Measurements from ENCODE around the gene CCDC112. TPM values are rescaled to one million over a fixed set of nuclear protein-coding genes. Genes with fewer than 3 reads are reported as not detected.

CCDC112 gene
- polyA plus RNA-seq, 1 donor (not counting 4 experiments of a cell fraction or from before 2014, with no cell fraction given) = 4.0 TPM

DNA sequence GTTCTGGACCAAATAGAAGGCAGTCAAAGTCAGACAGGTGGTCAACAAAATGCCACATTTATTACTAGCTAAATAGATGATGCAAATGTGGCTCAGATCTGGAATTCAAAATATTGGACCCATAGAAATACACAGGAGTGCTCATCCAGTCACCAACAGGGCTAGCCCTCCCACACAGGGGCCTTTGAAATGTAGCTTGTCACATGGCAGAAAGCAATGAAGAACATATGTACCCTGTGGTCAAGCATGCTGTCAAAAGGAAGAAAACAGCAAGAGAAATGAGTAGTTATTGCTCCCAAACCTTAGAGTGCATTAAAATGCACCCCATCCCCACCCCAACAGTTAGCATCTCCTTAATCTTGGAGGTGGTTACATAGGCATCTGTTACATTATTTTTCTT, 20.9 kb upstream of the CCDC112 start:
- no peak overlapping the region for H3K4me3 ChIP-seq (ENCODE audit: control insufficient read depth in 2 of 3, extremely low read depth in 1 of 3, insufficient read depth in 2 of 3, low read depth in 1 of 3, low read length in 3 of 3)
- no peaks in the 10 kb centered on the region for H3K36me3 ChIP-seq (ENCODE audit: control insufficient read depth in 2 of 2, extremely low read depth in 1 of 2, insufficient read depth in 2 of 2, low read length in 2 of 2)
- no peak overlapping the region for H3K27ac ChIP-seq (ENCODE audit: control insufficient read depth, insufficient read depth, low read length)
- no peaks in the 10 kb centered on the region for H3K79me2 ChIP-seq (ENCODE audit: control insufficient read depth, insufficient read depth, low read length)
- peaks cover 6% of the 10 kb centered on the region for H3K4me1 ChIP-seq (ENCODE audit: control insufficient read depth, extremely low read depth, insufficient read depth, low read length)
- H3K9ac ChIP-seq (ENCODE audit: control insufficient read depth, extremely low read depth, insufficient read depth, low read length) = no peak overlapping the region
- no peak overlapping the region for H2AFZ ChIP-seq (ENCODE audit: control insufficient read depth, low read length)
- no peaks in the 10 kb centered on the region for H3K27me3 ChIP-seq (ENCODE audit: control insufficient read depth, extremely low read depth, insufficient read depth, low read length)
- dilution Hi-C loops (cut with MboI; ENCODE audit: extremely low pct_ligation_motif_present, low sequenced_read_pairs) = no loop called here
- DNase-seq (ENCODE audit: low read depth, low spot score) (no peak), FAIRE-seq (no peak)
- H3K4me2 ChIP-seq (ENCODE audit: control insufficient read depth, extremely low read depth, insufficient read depth, low read depth, low read length) = no peak overlapping the region
- no peaks in the 10 kb centered on the region for H3K9me3 ChIP-seq (ENCODE audit: control insufficient read depth, low read depth, low read length)
- no peaks in the 10 kb centered on the region for H3K9me1 ChIP-seq (ENCODE audit: control insufficient read depth, extremely low read depth, insufficient read depth, low read length)
- H4K20me1 ChIP-seq (ENCODE audit: control insufficient read depth, extremely low read depth, insufficient read depth, low read length) = no peaks in the 10 kb centered on the region
- TF ChIP-seq EZH2 (IDR thresholded peaks at IDR 0.05; ENCODE audit: low read length) = no peak

DNA sequence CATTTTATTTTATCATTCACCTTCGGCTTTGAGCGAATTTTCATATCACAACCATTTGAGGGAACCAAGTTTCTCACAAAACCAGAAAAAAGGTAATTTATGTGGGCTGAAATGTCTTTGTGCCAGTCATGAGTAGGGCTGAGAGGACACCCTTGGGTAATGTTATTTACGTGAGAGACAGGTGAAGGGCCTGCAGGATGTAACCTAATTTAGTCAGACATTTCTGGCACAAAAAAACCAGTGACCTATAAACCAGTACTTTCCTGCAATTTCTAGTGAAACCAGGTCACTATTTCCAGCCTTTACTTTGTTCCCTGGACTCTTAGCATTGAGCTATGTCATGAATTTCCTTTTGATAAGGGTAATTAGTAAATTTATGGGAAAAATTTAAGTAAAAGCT, 17.2 kb upstream of the CCDC112 start:
- Histone ChIP-seq H4K20me1 (ENCODE audit: control insufficient read depth, extremely low read depth, insufficient read depth, low read length) (no peaks in the 10 kb centered on the region), H3K27ac (ENCODE audit: control insufficient read depth, insufficient read depth, low read length) (no peak overlapping the region), H3K4me3 (ENCODE audit: control insufficient read depth in 2 of 3, extremely low read depth in 1 of 3, insufficient read depth in 2 of 3, low read depth in 1 of 3, low read length in 3 of 3) (no peak overlapping the region), H3K4me2 (ENCODE audit: control insufficient read depth, extremely low read depth, insufficient read depth, low read depth, low read length) (no peak overlapping the region), H3K9me1 (ENCODE audit: control insufficient read depth, extremely low read depth, insufficient read depth, low read length) (no peaks in the 10 kb centered on the region), H3K36me3 (ENCODE audit: control insufficient read depth in 2 of 2, extremely low read depth in 1 of 2, insufficient read depth in 2 of 2, low read length in 2 of 2) (no peaks in the 10 kb centered on the region), H3K9ac (ENCODE audit: control insufficient read depth, extremely low read depth, insufficient read depth, low read length) (no peak overlapping the region), H2AFZ (ENCODE audit: control insufficient read depth, low read length) (no peak overlapping the region), H3K9me3 (ENCODE audit: control insufficient read depth, low read depth, low read length) (no peaks in the 10 kb centered on the region), H3K4me1 (ENCODE audit: control insufficient read depth, extremely low read depth, insufficient read depth, low read length) (no peaks in the 10 kb centered on the region), H3K79me2 (ENCODE audit: control insufficient read depth, insufficient read depth, low read length) (no peaks in the 10 kb centered on the region), H3K27me3 (ENCODE audit: control insufficient read depth, extremely low read depth, insufficient read depth, low read length) (no peaks in the 10 kb centered on the region)
- TF ChIP-seq EZH2 (IDR thresholded peaks at IDR 0.05; ENCODE audit: low read length) = no peak
- TF ChIP-seq, protein P1, sequence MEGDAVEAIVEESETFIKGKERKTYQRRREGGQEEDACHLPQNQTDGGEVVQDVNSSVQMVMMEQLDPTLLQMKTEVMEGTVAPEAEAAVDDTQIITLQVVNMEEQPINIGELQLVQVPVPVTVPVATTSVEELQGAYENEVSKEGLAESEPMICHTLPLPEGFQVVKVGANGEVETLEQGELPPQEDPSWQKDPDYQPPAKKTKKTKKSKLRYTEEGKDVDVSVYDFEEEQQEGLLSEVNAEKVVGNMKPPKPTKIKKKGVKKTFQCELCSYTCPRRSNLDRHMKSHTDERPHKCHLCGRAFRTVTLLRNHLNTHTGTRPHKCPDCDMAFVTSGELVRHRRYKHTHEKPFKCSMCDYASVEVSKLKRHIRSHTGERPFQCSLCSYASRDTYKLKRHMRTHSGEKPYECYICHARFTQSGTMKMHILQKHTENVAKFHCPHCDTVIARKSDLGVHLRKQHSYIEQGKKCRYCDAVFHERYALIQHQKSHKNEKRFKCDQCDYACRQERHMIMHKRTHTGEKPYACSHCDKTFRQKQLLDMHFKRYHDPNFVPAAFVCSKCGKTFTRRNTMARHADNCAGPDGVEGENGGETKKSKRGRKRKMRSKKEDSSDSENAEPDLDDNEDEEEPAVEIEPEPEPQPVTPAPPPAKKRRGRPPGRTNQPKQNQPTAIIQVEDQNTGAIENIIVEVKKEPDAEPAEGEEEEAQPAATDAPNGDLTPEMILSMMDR (optimal IDR thresholded peaks at IDR 0.05 in 1 of 3, IDR thresholded peaks at IDR 0.05 in 1 of 3, conservative IDR thresholded peaks at IDR 0.05 in 1 of 3; ENCODE audit: extremely low read depth in 1 of 3, insufficient read depth in 2 of 3, low read length in 3 of 3) = no peak
- FAIRE-seq = no peak
- dilution Hi-C loops (cut with MboI; ENCODE audit: extremely low pct_ligation_motif_present, low sequenced_read_pairs) = no loop called here
- no peak for DNase-seq (ENCODE audit: low read depth, low spot score)

DNA sequence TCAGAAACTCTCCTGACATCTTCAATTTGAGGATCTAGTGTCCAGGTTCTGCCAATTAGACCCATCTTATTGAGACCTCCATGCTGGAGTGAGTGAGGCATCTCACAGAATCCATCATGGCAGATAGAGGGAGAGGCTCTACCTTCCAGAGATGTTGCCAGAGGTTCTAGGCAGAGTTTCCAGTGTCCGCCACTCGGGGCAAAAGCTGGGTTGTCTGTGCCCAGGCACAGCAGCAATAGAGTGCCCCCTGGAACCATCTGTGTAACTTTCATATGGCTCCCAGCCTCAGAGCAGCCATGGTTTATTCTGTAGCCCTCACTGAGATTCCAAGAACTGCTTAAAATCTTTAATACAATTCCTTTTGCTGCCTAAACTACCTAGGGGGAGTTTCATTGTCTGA, 16.6 kb upstream of the CCDC112 start:
- Histone ChIP-seq H3K36me3 (ENCODE audit: control insufficient read depth in 2 of 2, extremely low read depth in 1 of 2, insufficient read depth in 2 of 2, low read length in 2 of 2) (no peaks in the 10 kb centered on the region), H3K27ac (ENCODE audit: control insufficient read depth, insufficient read depth, low read length) (no peak overlapping the region), H3K79me2 (ENCODE audit: control insufficient read depth, insufficient read depth, low read length) (no peaks in the 10 kb centered on the region), H3K9ac (ENCODE audit: control insufficient read depth, extremely low read depth, insufficient read depth, low read length) (no peak overlapping the region), H3K9me3 (ENCODE audit: control insufficient read depth, low read depth, low read length) (no peaks in the 10 kb centered on the region), H3K9me1 (ENCODE audit: control insufficient read depth, extremely low read depth, insufficient read depth, low read length) (no peaks in the 10 kb centered on the region), H3K4me3 (ENCODE audit: control insufficient read depth in 2 of 3, extremely low read depth in 1 of 3, insufficient read depth in 2 of 3, low read depth in 1 of 3, low read length in 3 of 3) (no peak overlapping the region), H2AFZ (ENCODE audit: control insufficient read depth, low read length) (no peak overlapping the region), H4K20me1 (ENCODE audit: control insufficient read depth, extremely low read depth, insufficient read depth, low read length) (no peaks in the 10 kb centered on the region), H3K27me3 (ENCODE audit: control insufficient read depth, extremely low read depth, insufficient read depth, low read length) (no peaks in the 10 kb centered on the region), H3K4me1 (ENCODE audit: control insufficient read depth, extremely low read depth, insufficient read depth, low read length) (no peaks in the 10 kb centered on the region), H3K4me2 (ENCODE audit: control insufficient read depth, extremely low read depth, insufficient read depth, low read depth, low read length) (no peak overlapping the region)
- no peak for DNase-seq (ENCODE audit: low read depth, low spot score)
- TF ChIP-seq, protein P1 (optimal IDR thresholded peaks at IDR 0.05 in 1 of 3, IDR thresholded peaks at IDR 0.05 in 1 of 3, conservative IDR thresholded peaks at IDR 0.05 in 1 of 3; ENCODE audit: extremely low read depth in 1 of 3, insufficient read depth in 2 of 3, low read length in 3 of 3) = no peak
- no peak for TF ChIP-seq EZH2 (IDR thresholded peaks at IDR 0.05; ENCODE audit: low read length)
- dilution Hi-C loops (cut with MboI; ENCODE audit: extremely low pct_ligation_motif_present, low sequenced_read_pairs) = no loop called here
- FAIRE-seq = no peak

Data from keratinocyte (primary cell).